Lung (tissue), 12 donors: ENCODE data around the gene ITPR1. TPM values are rescaled to one million over a fixed set of nuclear protein-coding genes. Genes with fewer than 3 reads are reported as not detected.

Experiments used
- ATAC-seq: fragments of 200-7000 bp; cut with Tn5 transposase; one replicate; pipeline ENCODE4 v1.9.1; 2020; ENCODE audit warnings: moderate number of reproducible peaks; ENCODE audit not compliant: insufficient read depth, low FRiP score
- DNase-seq, 3 donors: peaks; one replicate each; pipeline ENCODE4 v3.0.0-alpha.2; 2013 to 2017
- H3K27ac ChIP-seq, 2 donors: one replicate each; pipeline ENCODE4 v1.5.1; 2013; ENCODE audit warnings: mild to moderate bottlenecking in 2 of 2, moderate library complexity in 2 of 2, control low read depth in 1 of 2, inconsistent platforms in 1 of 2, low read depth in 1 of 2, low read length in 1 of 2
- H3K27me3 ChIP-seq, 3 donors: one replicate each; pipeline ENCODE4 v1.5.1; 2013; ENCODE audit warnings: low read length in 2 of 3; ENCODE audit not compliant: control insufficient read depth in 3 of 3, insufficient read depth in 3 of 3
- H3K36me3 ChIP-seq, 4 donors: one replicate each; pipeline ENCODE4 v1.5.1; 2013; ENCODE audit warnings: low read length in 4 of 4, mild to moderate bottlenecking in 1 of 4, moderate library complexity in 1 of 4; ENCODE audit not compliant: control insufficient read depth in 4 of 4, insufficient read depth in 4 of 4
- H3K4me1 ChIP-seq, 5 donors: one replicate each; pipeline ENCODE4 v1.5.1; 2013; ENCODE audit warnings: low read length in 5 of 5, mild to moderate bottlenecking in 2 of 5, moderate library complexity in 1 of 5; ENCODE audit not compliant: control insufficient read depth in 5 of 5, insufficient read depth in 5 of 5
- H3K4me3 ChIP-seq: one replicate; pipeline ENCODE4 v1.5.1; 2013; ENCODE audit warnings: mild to moderate bottlenecking, control low read depth, moderate library complexity
- H3K9ac ChIP-seq, 2 donors: one replicate each; pipeline ENCODE4 v1.5.1; 2013; ENCODE audit warnings: low read length in 2 of 2, control low read depth in 1 of 2; ENCODE audit not compliant: insufficient read depth in 1 of 2
- H3K9me3 ChIP-seq, 4 donors: one replicate each; pipeline ENCODE4 v1.5.1; 2013; ENCODE audit warnings: low read length in 3 of 4, mild to moderate bottlenecking in 1 of 4, moderate library complexity in 1 of 4; ENCODE audit not compliant: control insufficient read depth in 4 of 4, insufficient read depth in 3 of 4
- CTCF ChIP-seq: IDR thresholded peaks from 2 replicates; pipeline ENCODE4 v1.5.1; 2012; ENCODE audit warnings: mild to moderate bottlenecking; ENCODE audit errors: control extremely low read depth, extremely low read depth
- WGBS, 2 donors: extraction: QIAGEN DNeasy Blood & Tissue Kit; methylation state at CpG; one replicate each; pipeline ENCODE4 v1.1.7; 2013; 5-methylcytosine and 5-hydroxymethylcytosine counted together
- polyA plus RNA-seq, 2 donors: library from polyadenylated mRNA; stranded (reverse); fragments of 200-250 nt; gene quantifications; one replicate each; pipeline ENCODE4 v1.2.1, GENCODE V29; 2013
- total RNA-seq, 2 donors: library from RNA; depleted of rRNA in 1 of 2; stranded (reverse); fragments of >200 nt in 1 of 2; gene quantifications; one replicate each; pipeline ENCODE4 v1.2.1, GENCODE V29; 2014 to 2021
- donor health status: control.
- donor health status: control.
- donor health status: Bipolar disorder and iron deficiency.
- donor health status: healthy.
- donor health status: DM: yes; HTN: yes; CAD: no.

Gene ITPR1
- total and polyA plus RNA-seq, 4 donors: 12.4 to 152 (median 44.1) TPM

DNA sequence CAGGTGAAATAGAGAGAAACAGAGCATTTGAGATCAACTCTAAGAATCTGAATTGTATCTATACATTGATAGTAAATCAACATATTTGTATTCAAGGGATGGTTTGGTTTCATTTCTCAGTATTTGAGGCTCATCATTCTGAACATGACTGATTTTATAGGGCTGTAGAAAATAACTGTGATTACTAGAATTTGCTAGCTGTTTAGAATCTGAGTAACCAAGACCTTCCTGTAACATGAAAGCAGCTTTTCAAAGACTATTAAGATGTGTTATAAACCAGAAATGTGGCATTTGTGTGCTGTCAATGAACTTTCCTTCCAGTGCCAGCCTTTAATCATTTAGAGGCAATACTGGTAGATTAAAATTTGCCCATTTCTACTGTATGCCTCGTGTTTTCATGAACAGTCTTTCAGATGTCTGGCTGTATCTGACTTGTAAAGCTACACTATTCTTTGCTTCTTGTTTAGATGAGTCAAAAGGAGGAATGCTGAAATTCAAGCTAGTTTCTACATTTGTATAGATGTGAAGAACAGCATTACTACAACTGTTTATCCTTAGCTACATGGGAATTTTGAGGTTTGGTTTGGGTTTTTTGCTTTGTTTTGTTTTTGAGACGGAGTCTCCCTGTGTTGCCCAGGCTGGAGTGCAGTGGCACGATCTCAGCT, 348.8 kb downstream of the ITPR1 start:
- H3K9ac ChIP-seq: no peak overlapping the region
- DNase-seq: no peak
- no peak for TF ChIP-seq CTCF
- H3K4me1 ChIP-seq: no peaks in the 10 kb centered on the region
- no peaks in the 10 kb centered on the region for H3K9me3 ChIP-seq
- no peaks in the 10 kb centered on the region for H3K27me3 ChIP-seq
- H3K4me3 ChIP-seq: no peak overlapping the region
- no peak overlapping the region for H3K27ac ChIP-seq
- peaks cover 0 to 6% (median under 1%) of the 10 kb centered on the region in 4 donors for H3K36me3 ChIP-seq
- ATAC-seq: no peak
- WGBS, 2 donors: 88 to 92% methylated on average over 3 of the region's 3 CpGs

GRCh38 chr3:4843619-4844018, 350.5 kb downstream of the ITPR1 start:
- WGBS, 2 donors: 97 to 99% methylated on average over 5 of the region's 5 CpGs
- Histone ChIP-seq H3K4me3 (no peak overlapping the region), H3K9me3 (no peaks in the 10 kb centered on the region), H3K27me3 (no peaks in the 10 kb centered on the region), H3K27ac (no peak overlapping the region), H3K4me1 (peaks cover 0 to 6% (median 0%) of the 10 kb centered on the region in 5 donors), H3K36me3 (no peaks in the 10 kb centered on the region), H3K9ac (no peak overlapping the region)
- DNase-seq (no peak), ATAC-seq (no peak)
- no peak for TF ChIP-seq CTCF

- H3K4me1 ChIP-seq: peaks cover 0 to 15% (median 0%) of the 10 kb centered on the region in 5 donors
- H3K27ac ChIP-seq: no peak overlapping the region
- no peak for DNase-seq
- no peak for TF ChIP-seq CTCF
- no peak overlapping the region for H3K4me3 ChIP-seq
- no peak overlapping the region for H3K9ac ChIP-seq
- no peak for ATAC-seq
- no peaks in the 10 kb centered on the region for H3K36me3 ChIP-seq
- H3K27me3 ChIP-seq: no peaks in the 10 kb centered on the region
- no peaks in the 10 kb centered on the region for H3K9me3 ChIP-seq
- 36 to 67% methylated on average over 3 of the region's 3 CpGs for WGBS, 2 donors
Measured at GRCh38 chr3:4845882-4846281, 352.7 kb downstream of the ITPR1 start.

- no peak for ATAC-seq
- peaks cover 0 to 15% (median 0%) of the 10 kb centered on the region in 5 donors for H3K4me1 ChIP-seq
Measured at GRCh38 chr3:4846543-4846942, 353.4 kb downstream of the ITPR1 start.

More at GRCh38 chr3:4846543-4846942, 353.4 kb downstream of the ITPR1 start:
- Histone ChIP-seq H3K4me3 (no peak overlapping the region), H3K9ac (no peak overlapping the region), H3K9me3 (no peaks in the 10 kb centered on the region), H3K36me3 (no peaks in the 10 kb centered on the region), H3K27me3 (no peaks in the 10 kb centered on the region), H3K27ac (no peak overlapping the region)
- WGBS, 2 donors: 73 to 86% methylated on average over 4 of the region's 4 CpGs
- no peak for TF ChIP-seq CTCF
- DNase-seq: no peak
